HepG2 (cell line): ENCODE data around the gene EMILIN1. TPM values are rescaled to one million over a fixed set of nuclear protein-coding genes. Genes with fewer than 3 reads are reported as not detected.

ENCODE experiments used
- ATAC-seq: fragments of 200-7000 bp; cut with Tn5 transposase; 3 replicates; pipeline ENCODE4 v1.9.1; 2020; ENCODE audit warnings: mild to moderate bottlenecking, moderate library complexity
- BruUV-seq: library from RNA; stranded (reverse); fragments of 400-500 nt; replicated peaks from 2 replicates; lab custom pipeline; 2021; lab: Mats Ljungman, UMichigan
- CTCF ChIA-PET: fragments of 300-600 bp; formaldehyde crosslinking; extraction: SDS; loops from one replicate; lab custom pipeline; 2021; ENCODE audit warnings: low total read pairs, inconsistent platforms, low intra/inter-chr PET ratio; lab: Yijun Ruan, JAX
- POLR2A ChIA-PET: fragments of 350-600 bp; sonication (Branson Sonifier 250); formaldehyde crosslinking; loops from one replicate; lab custom pipeline; 2020; ENCODE audit warnings: antibody characterized with exemption, inconsistent platforms; lab: Yijun Ruan, JAX
- DNase-seq: peaks from one replicate; pipeline ENCODE4 v3.0.0-alpha.2; 2015; ENCODE audit warnings: low spot score
- FAIRE-seq: peaks from 3 replicates; lab custom pipeline; 2011; peaks lifted over from hg19 to GRCh38; lab: Jason Lieb, UNC
- H2AFZ ChIP-seq: one replicate; pipeline ENCODE4 v1.6.1; 2011; ENCODE audit warnings: low read length, inconsistent platforms
- H3K27ac ChIP-seq: fragments of 300-600 bp; 3 replicates; pipeline ENCODE4 v1.8.0; 2011; ENCODE audit warnings: mixed run types, mild to moderate bottlenecking, mixed read lengths, low read length, inconsistent platforms; ENCODE audit not compliant: insufficient read depth; ENCODE audit errors: extremely low read length
- H3K27me3 ChIP-seq, 2 experiments: fragments of 200-600 bp in 1 of 2; 2 replicates in 1 of 2; 3 replicates in 1 of 2; pipeline versions ENCODE4 v1.6.0 to v1.8.0; 2011; ENCODE audit warnings: low read length in 2 of 2, mild to moderate bottlenecking in 2 of 2, moderate library complexity in 2 of 2, inconsistent platforms in 1 of 2; ENCODE audit not compliant: insufficient read depth in 2 of 2, control insufficient read depth in 1 of 2
- H3K36me3 ChIP-seq, 2 experiments: fragments of 200-600 bp in 1 of 2; replicated peaks in 1 of 2; 2 replicates in 1 of 2; 3 replicates in 1 of 2; pipeline versions ENCODE4 v1.5.1 to v1.8.0; 2011; ENCODE audit warnings: low read length in 2 of 2, inconsistent platforms in 1 of 2; ENCODE audit not compliant: insufficient read depth in 2 of 2, control insufficient read depth in 1 of 2
- H3K4me1 ChIP-seq: 2 replicates; pipeline ENCODE4 v1.5.1; 2012; ENCODE audit warnings: low read length, inconsistent platforms; ENCODE audit not compliant: insufficient read depth
- H3K4me2 ChIP-seq: 2 replicates; pipeline ENCODE4 v1.6.0; 2011; ENCODE audit warnings: low read depth, low read length, inconsistent platforms
- H3K4me3 ChIP-seq, 3 experiments: fragments of 200-600 bp in 1 of 3; sonication (generic), shearing (Covaris generic) in 1 of 3; replicated peaks in 1 of 3; 2 replicates each; pipeline ENCODE4 v1.5.1; 2011 to 2016; ENCODE audit warnings: low read length in 3 of 3, inconsistent platforms in 2 of 3, low read depth in 2 of 3, mild to moderate bottlenecking in 2 of 3, control low read depth in 1 of 3, mixed read lengths in 1 of 3; ENCODE audit not compliant: insufficient read depth in 1 of 3
- H3K79me2 ChIP-seq: one replicate; pipeline ENCODE4 v1.6.1; 2011; ENCODE audit warnings: low read length, inconsistent platforms; ENCODE audit not compliant: insufficient read depth
- H3K9ac ChIP-seq: 2 replicates; pipeline ENCODE4 v1.6.0; 2011; ENCODE audit warnings: mild to moderate bottlenecking, low read depth, low read length, inconsistent platforms; ENCODE audit not compliant: insufficient read depth
- H3K9me3 ChIP-seq: 2 replicates; pipeline ENCODE4 v1.5.1; 2012; ENCODE audit warnings: mild to moderate bottlenecking, low read length
- H4K20me1 ChIP-seq: 2 replicates; pipeline ENCODE4 v1.6.0; 2011; ENCODE audit warnings: inconsistent platforms, mild to moderate bottlenecking, low read length, moderate library complexity; ENCODE audit not compliant: insufficient read depth
- AFF4 ChIP-seq: sonication (generic); formaldehyde crosslinking; IDR thresholded peaks from 2 replicates; pipeline ENCODE4 v1.4.0; 2020; ENCODE audit warnings: missing genetic modification reagents
- FOXO4 ChIP-seq: sonication (generic); formaldehyde crosslinking; conservative IDR thresholded peaks from 2 replicates; pipeline ENCODE4 v1.8.1; 2023; ENCODE audit warnings: missing genetic modification reagents
- HNRNPLL ChIP-seq: fragments of 200-400 bp; formaldehyde crosslinking; IDR thresholded peaks from 2 replicates; pipeline ENCODE4 v1.6.1; 2017; ENCODE audit warnings: mild to moderate bottlenecking, low read depth, low read length; ENCODE audit not compliant: poor library complexity, severe bottlenecking
- ZNF326 ChIP-seq: sonication (generic); formaldehyde crosslinking; IDR thresholded peaks from 2 replicates; pipeline ENCODE4 v1.4.0; 2020; ENCODE audit warnings: missing genetic modification reagents, borderline replicate concordance
- ZNF597 ChIP-seq: sonication (generic); formaldehyde crosslinking; IDR thresholded peaks from 2 replicates; pipeline ENCODE4 v1.5.0; 2020; ENCODE audit warnings: missing genetic modification reagents
- ZNF75D ChIP-seq: sonication (generic); formaldehyde crosslinking; IDR thresholded peaks from 2 replicates; pipeline ENCODE4 v1.8.1; 2023; ENCODE audit warnings: missing genetic modification reagents, mild to moderate bottlenecking, borderline replicate concordance
- ZNF839 ChIP-seq: sonication (generic); formaldehyde crosslinking; IDR thresholded peaks from 2 replicates; pipeline ENCODE4 v1.4.0; 2020; ENCODE audit warnings: missing genetic modification reagents, mild to moderate bottlenecking, borderline replicate concordance
- WGBS: methylation state at CpG from one replicate; pipeline ENCODE4 v1.1.6; 2017; ENCODE audit warnings: low lambda C conversion rate; 5-methylcytosine and 5-hydroxymethylcytosine counted together
- in situ Hi-C: cut with HindIII; loops from 2 replicates; pipeline ENCODE4 v1.10.0; 2017; ENCODE audit warnings: low pct_unique_long_range_greater_than_20kb; ENCODE audit not compliant: extremely low pct_ligation_motif_present
- intact Hi-C: fragments of 100-400 bp; cut with micrococcal nuclease; formaldehyde crosslinking; loops from one replicate; pipeline ENCODE4 v1.10.0; 2022; ENCODE audit not compliant: unreplicated experiment
- polyA plus RNA-seq, 8 experiments: library from polyadenylated mRNA; depleted of rRNA in 3 of 8; stranded (reverse) in 7 of 8; unstranded in 1 of 8; fragments of >200 nt; fragmentation: Illumina TruSeq in 4 of 8; extraction: Trizol in 4 of 8; gene quantifications; 2 replicates each; pipeline versions ENCODE4 v1.2.1 to v1.2.3, GENCODE V29; 2011 to 2016; ENCODE audit warnings: low read depth in 4 of 8, missing spikeins in 1 of 8, mixed read lengths in 1 of 8; ENCODE audit not compliant: insufficient read depth in 1 of 8
- total RNA-seq, 5 experiments: library from RNA; depleted of rRNA; stranded (reverse); fragments of >200 nt; fragmentation: Illumina TruSeq; extraction: Trizol; gene quantifications; 2 replicates each; pipeline ENCODE4 v1.2.3, GENCODE V29; 2016; ENCODE audit warnings: low read depth in 1 of 5

EMILIN1 gene
- total and polyA plus RNA-seq, 2 of the 13 experiments (the other 11 are each of a cell fraction or from before 2014, with no cell fraction given), result 8.1 to 9.7 TPM

GRCh38 chr2:27072920-27073319 lies 5.5 kb upstream of the EMILIN1 start:
- BruUV-seq, result no TSS peak
- 33% methylated on average over 5 of the region's 5 CpGs for WGBS
- Histone ChIP-seq H3K4me3 (peak overlapping the region; percentile 81 to 99 (median 98)), H3K36me3 (peaks cover 13 to 20% of the 10 kb centered on the region in 2 experiments), H3K4me1 (peaks cover 78% of the 10 kb centered on the region), H3K79me2 (peaks cover 30% of the 10 kb centered on the region), H3K27me3 (peaks cover 0 to 16% of the 10 kb centered on the region in 2 experiments; a peak in 2 of 5 replicates), H4K20me1 (no peaks in the 10 kb centered on the region), H3K4me2 (peak overlapping the region; percentile 95), H3K9ac (peak overlapping the region; percentile 61), H3K27ac (no peak overlapping the region), H3K9me3 (no peaks in the 10 kb centered on the region), H2AFZ (no peak overlapping the region)
- no peak for FAIRE-seq
- ChIA-PET CTCF (no interaction called here), POLR2A (interaction anchor here (0.7 to 4.3 kb wide), 9 partner anchors 11 to 1821 kb away, joined by 3 to 106 read pairs (median 12); partner anchors contain the start of genes AGBL5, ATRAID, KHK and SLC5A6)
- DNase-seq, result no peak
- in situ Hi-C loops (no loop called here), intact Hi-C loops (no loop called here)
- ATAC-seq, result no peak; the same call in 1 of the 3 replicates
- no peak for TF ChIP-seq ZNF839 (CRISPR knock-in tag)
- no peak for TF ChIP-seq ZNF597 (CRISPR knock-in tag)
- no peak for TF ChIP-seq AFF4 (CRISPR knock-in tag)
- no peak for TF ChIP-seq HNRNPLL
- no peak for TF ChIP-seq ZNF75D (CRISPR knock-in tag)
- 0 out of 2 replicates have a peak, but pooled peaks have one; percentile 71 for TF ChIP-seq FOXO4 (CRISPR knock-in tag)
- no peak for TF ChIP-seq ZNF326
